Keratinocyte (primary cell): ENCODE measurements around the gene CFAP73.

Source experiments
- CTCF ChIP-seq, 3 experiments: IDR thresholded peaks in 1 of 3; conservative IDR thresholded peaks in 1 of 3; optimal IDR thresholded peaks in 1 of 3; 2 replicates in 2 of 3; 3 replicates in 1 of 3; pipeline versions ENCODE3 to v1.5.1; 2011; ENCODE audit warnings: low read length in 3 of 3, mild to moderate bottlenecking in 3 of 3, moderate library complexity in 2 of 3, control low read depth in 1 of 3, inconsistent platforms in 1 of 3; ENCODE audit not compliant: insufficient read depth in 2 of 3; ENCODE audit errors: extremely low read depth in 1 of 3
- EZH2 ChIP-seq: IDR thresholded peaks from one replicate; pipeline ENCODE4 v1.6.1; 2012; ENCODE audit warnings: inconsistent platforms, mild to moderate bottlenecking, low read length, moderate library complexity

GRCh38 chr12:113134521-113134951 is 15.0 kb upstream of the CFAP73 start:
- no peak for TF ChIP-seq EZH2
- no peak for TF ChIP-seq CTCF (optimal IDR thresholded peaks at IDR 0.05 in 1 of 3, IDR thresholded peaks at IDR 0.05 in 1 of 3, conservative IDR thresholded peaks at IDR 0.05 in 1 of 3; ENCODE audit: extremely low read depth in 1 of 3, insufficient read depth in 2 of 3, low read length in 3 of 3)
